Measurements from ENCODE around the gene ADAT3.

The ADAT3 gene
- 1.8 to 4.0 (median 3.9) reads per million in 3 experiments for total RNA-seq

GRCh38 chr19:1905110-1905862, at the start of gene ADAT3, which contains the start of gene SCAMP4:
Gene ADAT3, plus strand, starts transcription at chr19:1905399. Its CDS starts 6,649 bp downstream, at chr19:1912048.
Gene SCAMP4, plus strand, starts transcription at chr19:1905399. Its CDS starts 9,621 bp downstream, at chr19:1915020.
- DNase-seq, result peak; percentile 97

GRCh38 chr19:1855828-1856255, 49.4 kb upstream of the ADAT3 start:
- peak; percentile 31 for DNase-seq

DNA sequence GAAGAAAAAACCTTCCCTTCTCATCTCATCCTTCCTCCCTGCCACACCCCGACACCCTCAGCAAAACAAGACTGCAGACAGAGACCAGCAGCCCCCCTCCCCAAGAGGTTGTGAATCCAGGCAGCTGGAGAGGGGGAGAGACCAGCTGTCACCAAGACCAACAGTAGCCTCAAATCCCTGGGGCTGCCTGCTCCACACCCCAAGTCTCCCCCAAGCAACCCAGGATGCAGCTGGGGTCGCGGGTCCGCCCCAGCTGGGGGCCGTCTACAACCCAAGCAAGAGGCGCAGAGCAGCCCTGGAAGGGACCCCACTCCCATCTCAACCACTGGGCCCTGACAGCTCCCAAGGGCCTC, 48.9 kb upstream of the ADAT3 start:
- DNase-seq, result no peak

DNA sequence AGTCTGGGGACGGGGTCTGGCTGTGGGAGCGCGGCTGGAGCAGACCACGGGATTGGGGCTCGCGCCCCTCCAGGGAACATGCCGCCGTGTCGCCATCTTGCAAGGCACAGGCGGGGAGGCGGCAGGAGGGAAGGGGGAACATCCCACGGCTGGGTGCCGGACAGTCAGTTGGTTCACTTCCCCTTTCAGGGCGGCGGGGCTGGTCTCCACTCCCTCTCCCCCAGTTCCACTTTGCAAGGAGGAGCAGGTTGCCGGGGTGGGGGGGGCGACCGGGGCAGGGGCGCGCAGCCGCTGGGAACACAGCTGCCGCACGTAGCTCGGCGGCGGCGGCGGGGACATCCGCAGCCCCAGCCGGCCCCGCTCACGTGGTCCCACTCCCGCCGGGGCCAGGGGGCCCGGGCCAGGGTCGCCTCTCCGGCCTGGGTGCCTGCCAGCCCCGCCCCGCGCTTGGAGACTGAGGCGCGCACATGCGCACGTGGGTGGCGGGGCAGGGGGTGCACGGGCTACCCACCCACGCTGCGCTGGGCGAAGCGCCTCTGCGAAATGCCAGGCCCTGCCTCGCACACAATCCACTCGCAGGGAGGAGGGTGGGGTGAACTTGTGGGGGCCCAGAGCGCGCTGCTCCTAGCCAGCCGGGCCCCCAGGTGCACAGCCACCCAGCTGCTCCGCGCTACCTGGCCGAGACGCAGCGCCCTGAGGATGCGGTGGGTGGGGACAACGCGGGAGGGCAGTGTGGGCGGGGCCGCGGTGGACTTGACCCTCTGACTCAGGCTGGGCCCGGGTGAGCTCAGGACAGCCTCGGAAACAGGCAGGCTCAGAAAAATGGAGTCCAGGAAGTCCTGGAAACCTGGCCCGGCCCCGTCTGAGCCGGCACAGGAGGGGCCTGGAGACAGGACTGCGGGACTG, 48.2 kb upstream of the ADAT3 start:
- peak; percentile 39 for DNase-seq

- no peak for DNase-seq
Measured at GRCh38 chr19:1857648-1858326, 47.4 kb upstream of the ADAT3 start.

DNA sequence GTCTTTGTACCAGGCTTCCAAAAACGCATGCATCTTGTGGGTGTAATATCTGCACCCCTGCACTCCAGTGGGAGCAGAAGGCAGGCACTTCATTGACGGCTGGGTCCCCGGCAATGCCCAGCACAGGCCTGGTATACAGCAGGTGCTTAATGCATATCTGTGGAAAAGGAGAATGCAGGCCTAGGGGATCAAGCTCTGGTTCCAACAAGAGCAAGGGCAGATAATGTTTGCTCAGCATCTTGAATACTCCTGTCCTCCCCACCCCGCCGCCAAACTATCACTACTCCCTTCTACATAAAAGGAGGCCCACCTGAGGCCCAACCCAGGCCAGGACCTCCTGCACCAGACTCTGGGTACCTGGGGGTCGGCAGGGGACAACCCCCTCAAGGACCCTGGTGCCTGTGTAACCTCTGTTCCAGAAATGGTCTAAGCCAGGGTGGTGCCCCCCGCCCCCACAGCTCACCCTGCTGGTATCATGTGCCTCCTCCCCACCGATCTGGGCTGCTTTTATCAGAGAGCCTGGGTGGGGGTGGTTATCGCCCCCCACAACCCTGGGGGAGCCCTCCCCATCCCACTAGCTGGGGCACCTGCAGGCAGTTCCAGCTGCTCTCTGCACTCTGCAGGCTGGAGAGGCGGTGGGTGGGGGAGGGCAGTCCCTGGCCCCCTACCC, 46.7 kb upstream of the ADAT3 start:
- DNase-seq, result no peak

GRCh38 chr19:1859331-1859781, 45.8 kb upstream of the ADAT3 start:
- DNase-seq, result no peak

GRCh38 chr19:1860042-1860775, 45.0 kb upstream of the ADAT3 start:
- DNase-seq, result peak; percentile 73

- no peak for DNase-seq
Measured at GRCh38 chr19:1860821-1861598, 44.2 kb upstream of the ADAT3 start.

GRCh38 chr19:1861599-1862031, 43.6 kb upstream of the ADAT3 start:
- no peak for DNase-seq

GRCh38 chr19:1862068-1862423, 43.2 kb upstream of the ADAT3 start:
- DNase-seq, result no peak

DNA sequence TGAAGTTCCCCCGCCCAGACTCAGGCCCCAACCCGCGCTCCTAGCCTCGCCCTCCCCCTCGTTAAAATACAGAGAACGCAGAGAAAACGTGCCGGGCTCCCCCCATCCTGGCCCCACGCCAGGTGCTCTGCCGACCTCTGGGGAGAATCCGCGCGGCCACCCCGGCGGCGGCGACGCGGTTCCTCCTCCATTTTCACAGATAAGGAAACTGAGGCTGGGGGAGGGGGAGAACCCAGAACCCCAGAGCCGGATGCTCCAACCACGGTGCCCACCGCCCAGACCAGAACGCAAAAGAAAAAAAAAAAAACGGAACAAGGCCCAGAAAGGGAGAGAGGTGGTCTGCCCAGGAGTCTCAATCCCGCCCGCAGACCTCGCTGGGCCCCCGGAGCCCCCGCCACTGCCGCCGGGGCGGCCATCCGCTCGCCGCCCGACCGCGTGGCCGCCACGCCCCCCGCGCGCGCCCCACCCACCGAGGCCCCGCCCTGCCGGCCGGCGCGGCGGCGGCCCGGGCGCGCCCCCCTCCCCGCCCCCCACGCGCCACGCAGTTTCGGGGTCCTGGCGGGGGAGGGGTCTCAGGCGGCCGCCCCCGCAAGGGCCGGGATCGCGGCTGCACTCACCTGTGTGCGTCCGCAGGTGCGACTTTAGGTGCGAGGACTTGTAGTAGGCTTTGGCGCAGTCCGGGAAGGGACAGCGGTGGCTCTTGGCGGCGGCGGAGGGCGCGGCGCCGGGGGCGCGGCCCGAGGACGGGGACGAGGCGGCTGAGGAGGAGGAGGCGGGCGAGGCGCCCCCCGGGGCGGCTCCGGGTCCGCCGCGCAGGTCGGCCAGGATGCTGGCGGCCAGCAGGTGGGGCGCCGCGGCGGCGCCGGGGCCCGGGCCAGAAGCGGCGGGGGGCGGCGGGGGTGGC, 42.5 kb upstream of the ADAT3 start:
- DNase-seq, result peak; percentile 63

DNA sequence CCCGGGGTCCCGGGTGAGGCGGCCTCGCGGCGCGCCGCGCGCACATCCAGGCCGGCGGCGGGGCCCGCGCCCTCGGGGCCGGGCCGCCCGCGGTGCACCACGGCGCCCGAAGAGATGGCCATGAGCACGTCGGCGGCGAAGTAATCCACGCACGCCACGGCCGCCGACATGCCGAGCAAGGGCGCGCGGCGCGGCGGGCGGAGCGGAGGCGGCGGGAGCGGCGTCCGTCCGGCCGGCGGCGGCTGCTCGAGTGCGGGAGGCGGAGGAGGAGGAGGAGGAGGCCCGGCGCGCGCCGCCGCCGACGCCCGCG, 41.9 kb upstream of the ADAT3 start, which contains the start of gene KLF16:
KLF16 (minus strand) TSS at position 252 of the 310 bp plus-strand sequence; CDS start at position 170, 82 bp downstream.
- no peak for DNase-seq

- peak; percentile 93 for DNase-seq
Measured at GRCh38 chr19:1863638-1864479, 41.3 kb upstream of the ADAT3 start.

DNA sequence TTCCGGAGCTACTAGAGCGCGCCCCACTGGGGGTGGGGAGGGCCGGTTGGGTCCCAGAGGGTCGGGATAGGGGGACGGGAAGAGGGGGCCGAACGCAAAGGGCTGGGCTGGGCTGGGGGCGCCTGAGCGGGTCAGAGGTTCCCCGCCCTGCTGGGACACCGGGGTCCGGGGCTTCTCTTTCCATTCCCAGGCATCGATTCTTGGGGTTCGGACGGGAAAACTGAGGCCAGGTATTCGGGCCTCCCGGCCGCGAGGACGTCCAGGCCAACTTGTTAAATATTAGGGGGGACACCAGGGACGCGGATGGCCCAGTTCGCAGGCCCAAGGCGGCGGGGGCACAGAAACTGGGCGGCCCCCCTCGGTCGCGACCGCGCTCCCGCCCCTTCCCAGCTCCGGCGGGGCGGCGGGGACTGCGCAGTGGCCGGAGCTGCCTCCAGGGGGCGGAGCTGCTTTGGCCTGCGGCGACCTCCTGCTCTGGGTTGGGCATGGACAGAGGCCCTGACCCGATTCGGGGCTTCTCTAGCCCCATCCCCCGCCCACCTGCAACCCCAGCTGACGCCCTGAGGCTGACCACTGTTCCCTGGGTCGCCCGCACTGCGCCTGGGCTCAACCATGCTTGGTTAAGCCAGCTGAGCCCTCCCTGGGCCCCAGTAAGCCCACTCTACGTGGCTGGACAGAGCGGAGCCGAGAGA, 40.6 kb upstream of the ADAT3 start:
- peak; percentile 31 for DNase-seq

GRCh38 chr19:1865172-1866010, 39.8 kb upstream of the ADAT3 start:
- DNase-seq, result no peak

DNA sequence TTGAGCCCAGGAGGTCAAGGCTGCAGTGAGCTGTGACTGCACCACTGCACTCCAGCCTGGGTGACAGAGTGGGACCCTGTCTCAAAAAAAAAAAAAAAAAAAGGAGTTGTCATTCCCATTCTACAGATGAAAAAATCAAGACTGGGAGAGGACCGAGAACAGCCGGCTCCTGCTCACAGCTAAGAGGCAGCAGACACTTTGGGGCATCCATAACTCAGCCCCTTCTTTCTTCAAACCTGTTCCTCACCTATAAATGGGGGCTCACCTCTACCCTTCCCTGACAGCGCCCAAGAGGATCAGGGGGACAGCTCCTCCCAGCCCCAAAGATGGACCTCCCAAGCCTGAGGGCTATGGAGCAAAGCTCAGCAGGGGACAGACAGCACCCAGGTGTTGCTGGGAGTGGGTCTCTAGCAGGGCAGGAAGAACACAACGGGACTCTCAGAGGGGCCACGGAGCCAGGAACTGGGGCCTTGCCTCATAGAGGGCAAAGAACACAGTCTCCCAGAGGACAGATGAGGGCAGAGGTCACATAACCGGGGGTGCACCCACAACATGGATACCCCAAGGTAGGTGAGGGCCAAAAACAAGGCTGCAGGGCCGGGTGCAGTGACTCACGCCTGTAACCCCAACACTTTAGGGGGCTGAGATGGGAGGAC, 38.4 kb upstream of the ADAT3 start:
- DNase-seq, result no peak
